Measurements from ENCODE around the gene SLC43A3.
"Not testable (repeated sequence)": the region's sequence is repeated elsewhere in the genome, so short reads cannot be mapped to it uniquely, and the experiment has no call there.

SLC43A3 gene

DNA sequence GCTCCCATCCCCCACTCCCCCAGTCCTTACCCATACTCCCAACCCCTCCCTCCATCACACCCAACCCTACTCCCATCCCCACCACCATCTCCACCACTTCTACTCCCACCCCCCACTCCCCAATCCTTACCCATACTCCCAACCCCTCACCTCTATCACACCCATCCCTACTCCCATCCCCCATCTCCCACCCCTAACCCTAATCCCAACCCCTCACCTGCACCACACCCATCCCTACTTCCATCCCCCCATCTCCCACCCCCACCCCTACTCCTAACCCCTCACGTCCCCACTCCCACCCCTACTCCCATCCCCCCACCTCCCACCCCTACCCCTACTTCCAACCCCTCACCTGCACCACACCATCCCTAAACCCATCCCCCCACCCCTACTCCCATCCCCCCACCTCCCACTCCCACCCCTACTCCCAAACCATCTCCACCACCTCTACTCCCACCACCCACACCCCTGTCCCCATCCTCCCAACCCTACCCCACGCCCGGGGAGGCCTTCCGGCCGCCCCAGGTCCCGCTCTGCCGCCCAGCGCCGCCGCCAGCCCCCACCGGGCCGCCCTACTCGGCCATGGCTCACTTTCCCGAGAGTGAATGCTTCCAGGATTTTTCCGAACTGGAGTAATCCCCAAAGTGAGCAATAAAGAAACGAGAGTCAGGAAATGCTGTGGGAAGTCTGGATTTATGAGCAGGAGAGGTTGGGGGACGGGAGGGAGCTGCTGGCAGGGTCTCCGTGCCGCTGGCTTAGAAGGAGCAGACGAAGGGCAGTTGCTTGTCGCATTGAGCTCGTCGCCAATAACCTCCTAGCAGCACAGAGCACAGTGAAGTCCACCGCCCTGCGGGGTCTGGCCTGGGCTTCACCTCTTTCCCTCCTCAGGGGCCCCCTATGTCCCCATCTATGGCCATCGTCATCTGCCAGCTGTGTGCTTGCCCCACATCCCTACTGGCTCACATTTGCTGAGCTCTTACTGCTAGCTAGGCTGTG lies 50.5 kb downstream of the SLC43A3 start:
- H3K36me3 Mint-ChIP-seq (ENCODE audit: low read depth), result no peaks in the 10 kb centered on the region
- no peaks in the 10 kb centered on the region for H3K9me3 Mint-ChIP-seq
- no peak overlapping the region for H3K27ac Mint-ChIP-seq
- no peak overlapping the region for H3K4me3 Mint-ChIP-seq
- H3K4me1 Mint-ChIP-seq (ENCODE audit: low read depth), result no peaks in the 10 kb centered on the region
- no peaks in the 10 kb centered on the region for H3K27me3 Mint-ChIP-seq (ENCODE audit: low read depth)

DNA sequence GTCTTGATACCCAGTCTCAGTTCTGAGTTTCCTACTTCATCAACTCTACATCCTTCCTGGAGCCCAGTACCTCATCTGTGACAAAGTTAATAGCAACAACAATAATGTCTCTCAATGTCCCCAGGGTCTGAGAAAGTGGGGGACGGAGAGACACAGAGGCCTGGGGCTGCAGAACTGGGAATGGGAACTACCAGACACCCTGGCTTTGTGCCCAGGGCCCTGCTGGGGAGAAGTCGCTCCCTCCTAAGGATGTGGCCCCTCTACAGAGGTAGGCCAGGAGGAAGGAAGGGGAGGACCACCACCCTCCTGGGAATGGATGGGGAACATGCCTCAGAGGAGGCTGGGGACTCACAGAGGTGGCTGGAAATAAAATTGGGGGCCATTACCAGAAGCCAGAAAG lies 51.4 kb downstream of the SLC43A3 start:
- no peak overlapping the region for H3K27ac Mint-ChIP-seq
- H3K36me3 Mint-ChIP-seq (ENCODE audit: low read depth), result no peaks in the 10 kb centered on the region
- H3K9me3 Mint-ChIP-seq, result no peaks in the 10 kb centered on the region
- no peak overlapping the region for H3K4me3 Mint-ChIP-seq
- H3K4me1 Mint-ChIP-seq (ENCODE audit: low read depth), result no peaks in the 10 kb centered on the region
- no peaks in the 10 kb centered on the region for H3K27me3 Mint-ChIP-seq (ENCODE audit: low read depth)

DNA sequence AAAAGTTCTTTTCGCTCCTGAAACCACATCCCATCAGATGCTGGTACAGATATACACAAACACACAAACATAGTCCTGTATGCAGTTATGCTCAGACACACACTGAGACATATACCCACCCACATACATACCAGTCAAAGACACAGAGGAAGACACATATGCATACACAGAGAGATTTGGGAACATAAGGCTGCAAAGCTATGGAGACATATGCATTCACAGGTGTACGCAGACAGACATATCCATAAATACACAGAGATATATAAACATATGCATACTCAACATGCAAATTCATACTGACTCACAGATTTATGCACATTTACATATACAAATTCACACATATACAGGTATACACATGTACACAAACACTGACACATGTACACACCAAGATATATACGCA lies 52.0 kb downstream of the SLC43A3 start:
- Mint-ChIP-seq H3K27me3 (ENCODE audit: low read depth) (no peaks in the 10 kb centered on the region), H3K27ac (no peak overlapping the region), H3K9me3 (no peaks in the 10 kb centered on the region), H3K4me1 (ENCODE audit: low read depth) (no peaks in the 10 kb centered on the region), H3K4me3 (no peak overlapping the region), H3K36me3 (ENCODE audit: low read depth) (no peaks in the 10 kb centered on the region)

DNA sequence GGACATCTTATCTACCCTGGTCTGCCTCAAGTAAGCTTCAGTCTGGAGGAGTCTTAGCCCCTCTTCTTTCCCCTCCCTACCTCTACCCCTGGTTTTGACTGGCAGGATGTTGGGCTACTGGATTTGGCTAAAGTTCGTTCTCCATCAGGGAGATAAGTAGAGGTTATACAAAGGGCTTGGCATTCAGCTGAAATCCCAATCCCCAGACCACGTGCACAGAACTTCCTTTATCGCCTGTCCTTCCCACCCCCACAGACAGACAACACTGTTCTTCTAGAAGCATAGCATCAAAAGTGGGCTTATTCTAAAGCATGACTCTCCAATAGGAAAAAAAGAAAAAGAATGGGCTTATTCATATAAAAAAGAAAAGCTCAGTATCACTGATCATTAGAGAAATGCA lies 53.8 kb downstream of the SLC43A3 start:
- H3K27ac Mint-ChIP-seq, result no peak overlapping the region

DNA sequence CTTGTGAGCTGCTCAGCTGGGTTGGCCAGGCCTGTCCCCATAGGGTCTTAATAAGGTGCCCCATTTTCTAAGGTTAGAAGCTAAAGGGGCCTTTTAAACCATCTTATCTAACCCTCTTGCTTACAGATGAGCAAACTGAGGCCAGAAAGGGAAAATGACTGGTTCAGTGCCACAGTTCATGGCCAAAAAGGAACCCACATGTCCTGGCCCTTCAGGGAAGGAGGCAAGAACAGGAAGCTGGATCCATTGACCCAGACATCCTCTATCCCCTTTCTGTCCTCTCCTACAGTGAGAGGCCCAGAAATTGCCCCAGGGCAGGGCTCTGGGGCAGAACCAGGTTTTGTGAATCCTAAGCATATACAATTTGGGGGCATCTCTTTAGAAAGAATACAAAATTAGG lies 56.0 kb downstream of the SLC43A3 start:
- no peaks in the 10 kb centered on the region for H3K27me3 Mint-ChIP-seq (ENCODE audit: low read depth)
- H3K4me3 Mint-ChIP-seq, result no peak overlapping the region
- H3K27ac Mint-ChIP-seq, result no peak overlapping the region
- H3K9me3 Mint-ChIP-seq, result no peaks in the 10 kb centered on the region
- no peaks in the 10 kb centered on the region for H3K4me1 Mint-ChIP-seq (ENCODE audit: low read depth)
- no peaks in the 10 kb centered on the region for H3K36me3 Mint-ChIP-seq (ENCODE audit: low read depth)

More for the DNA sequence above, 53.8 kb downstream of the SLC43A3 start:
- no peak overlapping the region for H3K4me3 Mint-ChIP-seq
- no peaks in the 10 kb centered on the region for H3K9me3 Mint-ChIP-seq
- H3K4me1 Mint-ChIP-seq (ENCODE audit: low read depth), result no peaks in the 10 kb centered on the region
- H3K27me3 Mint-ChIP-seq (ENCODE audit: low read depth), result no peaks in the 10 kb centered on the region
- no peaks in the 10 kb centered on the region for H3K36me3 Mint-ChIP-seq (ENCODE audit: low read depth)

DNA sequence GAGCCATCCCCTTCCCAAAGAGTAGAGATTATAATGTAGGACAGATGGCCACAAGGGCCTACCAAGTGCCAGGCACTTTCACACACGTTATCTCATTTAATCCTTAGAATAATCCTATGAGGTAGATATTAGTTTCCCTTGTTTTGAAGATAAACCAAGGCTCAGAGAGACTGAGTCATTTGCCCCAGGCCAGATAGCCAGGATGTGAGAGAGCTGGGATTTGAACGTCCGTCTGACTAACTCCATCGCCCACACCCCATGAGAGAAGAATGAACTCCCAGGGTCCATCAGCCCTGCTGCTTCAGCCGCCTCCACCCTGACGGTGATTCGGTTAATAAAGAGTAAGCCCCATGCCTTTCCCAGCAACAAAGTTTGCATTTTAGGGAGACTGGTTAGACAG lies 56.7 kb downstream of the SLC43A3 start:
- no peaks in the 10 kb centered on the region for H3K4me1 Mint-ChIP-seq (ENCODE audit: low read depth)
- H3K27me3 Mint-ChIP-seq (ENCODE audit: low read depth), result no peaks in the 10 kb centered on the region
- no peak overlapping the region for H3K27ac Mint-ChIP-seq
- no peaks in the 10 kb centered on the region for H3K9me3 Mint-ChIP-seq
- H3K4me3 Mint-ChIP-seq, result no peak overlapping the region
- H3K36me3 Mint-ChIP-seq (ENCODE audit: low read depth), result no peaks in the 10 kb centered on the region

DNA sequence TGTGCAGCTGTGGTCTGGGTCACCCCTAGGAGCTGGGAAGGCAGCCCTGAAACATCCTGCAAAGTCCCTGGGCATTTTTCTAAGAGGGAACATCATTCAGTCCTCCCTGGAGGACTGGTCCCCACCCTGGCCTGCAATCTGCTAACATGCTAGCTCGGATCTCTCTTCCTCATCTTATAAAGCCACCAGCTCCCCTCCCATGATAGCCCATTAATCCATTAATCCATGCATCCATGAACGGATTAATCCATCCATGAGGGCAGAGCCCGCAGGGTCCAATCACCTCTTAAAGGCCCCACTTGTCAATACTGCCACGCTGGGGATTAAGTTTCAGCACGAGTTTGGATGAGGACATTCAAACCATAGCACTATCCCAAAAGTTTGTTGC lies 58.1 kb downstream of the SLC43A3 start:
- H3K4me3 Mint-ChIP-seq, result no peak overlapping the region
- no peaks in the 10 kb centered on the region for H3K27me3 Mint-ChIP-seq (ENCODE audit: low read depth)
- no peaks in the 10 kb centered on the region for H3K36me3 Mint-ChIP-seq (ENCODE audit: low read depth)
- no peak overlapping the region for H3K27ac Mint-ChIP-seq
- no peaks in the 10 kb centered on the region for H3K9me3 Mint-ChIP-seq
- no peaks in the 10 kb centered on the region for H3K4me1 Mint-ChIP-seq (ENCODE audit: low read depth)

DNA sequence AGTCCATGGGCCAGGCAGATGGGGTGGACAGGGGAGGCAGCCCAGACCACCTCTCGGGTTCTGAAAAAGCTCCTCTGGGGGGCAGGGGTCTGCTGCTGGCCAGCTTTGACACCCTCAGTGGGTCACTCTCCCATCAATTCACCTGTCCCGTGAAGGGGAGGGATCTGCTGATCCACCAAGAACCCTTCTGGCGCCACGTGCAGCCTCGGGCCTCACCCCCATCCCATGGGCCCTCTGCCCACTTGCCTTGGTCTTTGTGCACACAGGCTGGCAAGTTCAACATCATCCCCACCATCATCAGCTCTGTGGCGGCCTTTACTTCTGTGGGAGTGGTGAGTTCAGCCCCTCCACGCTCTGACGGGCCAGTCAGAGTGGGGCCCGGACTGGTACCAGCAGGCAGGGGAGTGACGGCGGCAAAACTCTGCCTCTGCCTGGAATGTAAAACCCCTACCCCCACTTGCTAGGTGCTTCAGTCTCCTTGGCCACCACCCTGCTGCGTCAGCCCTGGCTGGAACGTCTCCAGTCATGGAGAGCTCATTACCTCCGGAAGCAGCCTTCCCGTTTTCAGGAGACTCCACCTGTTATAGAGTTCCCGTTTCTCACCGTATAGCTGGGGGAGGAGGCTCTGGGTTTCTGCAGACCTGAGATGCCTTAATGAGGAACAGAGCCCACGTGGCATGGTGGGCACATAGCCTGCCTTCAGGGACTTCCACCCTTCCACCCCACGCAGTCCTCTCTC lies 58.6 kb downstream of the SLC43A3 start:
- no peak overlapping the region for H3K4me3 Mint-ChIP-seq
- H3K27me3 Mint-ChIP-seq (ENCODE audit: low read depth), result no peaks in the 10 kb centered on the region
- H3K36me3 Mint-ChIP-seq (ENCODE audit: low read depth), result no peaks in the 10 kb centered on the region
- no peak overlapping the region for H3K27ac Mint-ChIP-seq
- H3K4me1 Mint-ChIP-seq (ENCODE audit: low read depth), result no peaks in the 10 kb centered on the region
- H3K9me3 Mint-ChIP-seq, result no peaks in the 10 kb centered on the region

DNA sequence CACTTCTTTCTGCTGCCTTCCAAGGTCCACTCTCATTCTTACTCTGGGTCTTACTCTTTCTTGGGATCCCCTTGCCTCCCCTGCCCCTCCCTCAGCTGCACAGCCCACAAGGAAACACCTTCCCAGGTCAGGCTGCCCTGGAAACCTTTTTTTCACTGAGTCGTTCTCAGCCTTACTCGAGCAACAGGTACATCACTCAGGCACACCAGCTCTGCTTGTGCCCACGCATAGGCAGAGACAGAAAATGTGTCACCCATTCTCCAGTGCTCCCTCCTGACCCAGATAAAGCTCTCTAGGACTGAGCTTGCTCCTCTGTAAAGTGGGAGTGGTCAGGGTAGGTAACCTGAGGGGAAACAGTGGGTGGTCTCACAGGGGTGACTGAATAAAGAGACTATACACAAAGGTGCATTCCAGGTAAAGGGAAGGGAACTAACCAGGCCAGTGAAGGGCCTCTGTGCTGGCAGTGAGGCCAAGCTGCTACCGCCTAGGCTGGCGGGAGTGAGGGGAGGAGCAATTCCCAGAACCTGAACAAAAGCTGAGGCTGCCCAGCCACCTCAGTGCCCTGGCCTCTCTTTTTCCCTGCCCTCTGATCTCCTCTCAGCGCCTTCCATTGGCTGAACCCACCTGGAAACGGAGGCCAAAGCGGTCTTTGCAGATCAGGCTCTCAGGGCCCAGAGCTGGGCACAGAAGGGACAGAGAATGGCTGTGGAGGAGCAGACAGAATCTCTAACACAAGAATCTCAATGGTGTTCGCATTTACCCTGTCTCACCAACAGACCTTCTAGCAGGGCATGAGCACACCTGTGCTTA lies 61.9 kb downstream of the SLC43A3 start:
- H3K27me3 Mint-ChIP-seq (ENCODE audit: low read depth), result no peaks in the 10 kb centered on the region
- H3K4me3 Mint-ChIP-seq, result no peak overlapping the region
- H3K9me3 Mint-ChIP-seq, result no peaks in the 10 kb centered on the region
- no peaks in the 10 kb centered on the region for H3K36me3 Mint-ChIP-seq (ENCODE audit: low read depth)
- no peak overlapping the region for H3K27ac Mint-ChIP-seq
- no peaks in the 10 kb centered on the region for H3K4me1 Mint-ChIP-seq (ENCODE audit: low read depth)

DNA sequence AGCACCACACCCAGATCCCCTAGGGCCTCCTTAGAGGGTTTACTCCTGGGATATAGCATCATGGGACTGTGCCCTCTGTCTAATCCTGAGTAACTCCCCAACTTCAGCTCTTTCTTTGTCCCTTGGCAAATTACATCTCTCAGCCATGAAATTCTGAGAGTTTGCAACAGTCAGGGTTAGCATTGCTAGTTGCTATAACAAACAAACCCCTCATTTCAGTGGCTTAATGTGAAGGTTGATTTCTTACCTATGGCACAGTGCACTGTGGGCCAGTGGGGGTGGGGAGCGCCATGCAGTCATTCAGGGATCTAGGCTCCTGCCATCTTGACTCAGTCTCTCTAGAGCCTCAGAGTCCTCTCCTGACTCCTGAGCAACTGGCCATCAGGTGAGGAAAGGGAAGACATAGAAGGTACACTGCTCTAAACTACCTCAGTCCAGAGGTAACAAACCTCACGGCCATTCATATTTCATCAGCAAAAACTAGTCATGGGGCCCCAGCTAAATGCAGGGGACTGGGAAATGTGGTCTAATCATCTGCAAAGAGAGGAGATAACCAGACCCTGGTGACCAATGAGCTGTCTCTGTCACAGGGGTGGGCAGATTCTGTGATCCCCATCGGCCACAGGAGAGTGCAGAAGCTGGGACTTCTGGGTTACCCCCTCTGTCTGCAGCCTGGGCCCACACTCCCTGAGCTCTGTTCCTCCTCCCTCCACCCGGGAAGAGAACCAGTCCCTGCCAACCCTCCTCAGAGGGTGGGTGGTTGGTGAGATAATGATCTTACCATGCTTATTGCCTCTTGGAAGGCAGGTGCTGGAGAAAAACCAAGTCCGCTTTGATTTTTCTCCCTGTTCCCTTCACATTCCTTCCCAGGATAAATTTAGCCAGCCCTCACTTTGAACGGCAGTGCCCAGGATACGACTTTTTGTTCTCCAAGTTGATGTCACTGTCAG lies 63.5 kb downstream of the SLC43A3 start:
- Mint-ChIP-seq H3K9me3 (no peaks in the 10 kb centered on the region), H3K4me1 (ENCODE audit: low read depth) (no peaks in the 10 kb centered on the region), H3K4me3 (no peak overlapping the region), H3K27me3 (ENCODE audit: low read depth) (no peaks in the 10 kb centered on the region), H3K36me3 (ENCODE audit: low read depth) (no peaks in the 10 kb centered on the region), H3K27ac (no peak overlapping the region)

DNA sequence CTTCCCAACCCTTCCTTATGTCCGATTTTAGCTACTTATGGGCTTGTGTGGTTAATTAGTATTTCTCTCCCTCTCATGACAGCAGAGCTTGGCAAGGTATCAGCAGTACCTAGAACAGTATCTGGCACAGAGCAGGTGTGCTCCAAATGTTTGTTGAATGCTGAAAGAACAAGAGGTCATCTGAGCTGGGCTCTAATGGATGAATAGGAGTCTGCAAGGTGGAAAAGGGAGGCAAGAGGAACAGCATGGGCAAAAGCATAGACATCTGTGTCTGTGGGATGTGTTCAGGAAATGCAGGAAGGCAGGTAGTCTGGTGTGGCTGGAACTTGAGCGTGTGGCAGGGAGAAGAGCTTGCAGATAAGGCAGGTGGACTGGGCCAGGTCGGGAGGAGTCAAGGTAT lies 65.0 kb downstream of the SLC43A3 start:
- no peaks in the 10 kb centered on the region for H3K4me1 Mint-ChIP-seq (ENCODE audit: low read depth)
- no peak overlapping the region for H3K4me3 Mint-ChIP-seq
- H3K36me3 Mint-ChIP-seq (ENCODE audit: low read depth), result no peaks in the 10 kb centered on the region
- H3K27ac Mint-ChIP-seq, result no peak overlapping the region
- no peaks in the 10 kb centered on the region for H3K9me3 Mint-ChIP-seq
- no peaks in the 10 kb centered on the region for H3K27me3 Mint-ChIP-seq (ENCODE audit: low read depth)

DNA sequence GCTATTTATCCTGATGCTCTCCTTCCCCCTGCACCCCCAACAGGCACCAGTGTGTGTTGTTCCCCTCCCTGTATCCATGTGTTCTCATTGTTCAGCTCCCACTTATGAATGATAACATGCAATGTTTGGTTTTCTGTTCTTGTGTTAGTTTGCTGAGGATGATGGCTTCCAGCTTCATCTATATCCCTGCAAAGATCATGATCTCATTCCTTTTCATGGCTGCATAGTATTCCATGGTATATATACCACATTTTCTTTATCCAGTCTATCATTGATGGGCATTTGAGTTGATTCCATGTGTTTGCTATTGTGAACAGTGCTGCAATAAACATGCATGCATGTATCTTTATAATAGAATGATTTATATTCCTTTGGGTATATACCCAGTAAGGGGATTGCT lies 65.5 kb downstream of the SLC43A3 start:
- not testable (repeated sequence) for H3K4me3 Mint-ChIP-seq; H3K9me3 Mint-ChIP-seq; H3K36me3 Mint-ChIP-seq (ENCODE audit: low read depth); H3K27ac Mint-ChIP-seq; H3K4me1 Mint-ChIP-seq (ENCODE audit: low read depth); H3K27me3 Mint-ChIP-seq (ENCODE audit: low read depth)

DNA sequence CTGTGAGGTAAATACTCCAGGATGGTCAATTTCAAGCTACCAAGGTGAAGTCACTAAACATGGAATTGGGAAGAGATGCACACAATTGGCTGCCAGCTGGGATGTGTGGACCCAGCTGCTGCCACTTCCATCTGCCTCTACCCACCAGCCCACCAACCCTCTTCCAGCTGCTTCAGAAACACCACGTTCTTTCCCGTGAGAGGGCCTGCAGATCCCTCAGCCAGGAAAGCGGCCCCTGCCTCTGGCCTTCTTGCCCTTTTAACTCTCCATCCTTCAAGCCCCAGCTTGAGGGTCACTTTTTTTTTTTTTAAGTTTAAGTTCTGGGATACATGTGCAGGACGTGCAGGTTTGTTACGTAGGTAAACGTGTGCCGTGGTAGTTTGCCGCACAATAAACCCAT lies 65.9 kb downstream of the SLC43A3 start:
- H3K27ac Mint-ChIP-seq, result no peak overlapping the region
- no peaks in the 10 kb centered on the region for H3K9me3 Mint-ChIP-seq
- H3K27me3 Mint-ChIP-seq (ENCODE audit: low read depth), result peaks cover 6% of the 10 kb centered on the region
- no peak overlapping the region for H3K4me3 Mint-ChIP-seq
- no peaks in the 10 kb centered on the region for H3K36me3 Mint-ChIP-seq (ENCODE audit: low read depth)
- no peaks in the 10 kb centered on the region for H3K4me1 Mint-ChIP-seq (ENCODE audit: low read depth)
